HepG2 (cell line): ENCODE data around the gene MAPRE3. TPM values are rescaled to one million over a fixed set of nuclear protein-coding genes. Genes with fewer than 3 reads are reported as not detected.

ENCODE experiments used
- ATAC-seq: fragments of 200-7000 bp; cut with Tn5 transposase; 3 replicates; pipeline ENCODE4 v1.9.1; 2020; ENCODE audit warnings: mild to moderate bottlenecking, moderate library complexity
- BruUV-seq: library from RNA; stranded (reverse); fragments of 400-500 nt; replicated peaks from 2 replicates; lab custom pipeline; 2021; lab: Mats Ljungman, UMichigan
- CTCF ChIA-PET: fragments of 300-600 bp; formaldehyde crosslinking; extraction: SDS; loops from one replicate; lab custom pipeline; 2021; ENCODE audit warnings: low total read pairs, inconsistent platforms, low intra/inter-chr PET ratio; lab: Yijun Ruan, JAX
- POLR2A ChIA-PET: fragments of 350-600 bp; sonication (Branson Sonifier 250); formaldehyde crosslinking; loops from one replicate; lab custom pipeline; 2020; ENCODE audit warnings: antibody characterized with exemption, inconsistent platforms; lab: Yijun Ruan, JAX
- DNase-seq: peaks from one replicate; pipeline ENCODE4 v3.0.0-alpha.2; 2015; ENCODE audit warnings: low spot score
- FAIRE-seq: peaks from 3 replicates; lab custom pipeline; 2011; peaks lifted over from hg19 to GRCh38; lab: Jason Lieb, UNC
- H2AFZ ChIP-seq: one replicate; pipeline ENCODE4 v1.6.1; 2011; ENCODE audit warnings: low read length, inconsistent platforms
- H3K27ac ChIP-seq: fragments of 300-600 bp; 3 replicates; pipeline ENCODE4 v1.8.0; 2011; ENCODE audit warnings: mixed run types, mild to moderate bottlenecking, mixed read lengths, low read length, inconsistent platforms; ENCODE audit not compliant: insufficient read depth; ENCODE audit errors: extremely low read length
- H3K27me3 ChIP-seq, 2 experiments: fragments of 200-600 bp in 1 of 2; 2 replicates in 1 of 2; 3 replicates in 1 of 2; pipeline versions ENCODE4 v1.6.0 to v1.8.0; 2011; ENCODE audit warnings: low read length in 2 of 2, mild to moderate bottlenecking in 2 of 2, moderate library complexity in 2 of 2, inconsistent platforms in 1 of 2; ENCODE audit not compliant: insufficient read depth in 2 of 2, control insufficient read depth in 1 of 2
- H3K36me3 ChIP-seq, 2 experiments: fragments of 200-600 bp in 1 of 2; replicated peaks in 1 of 2; 2 replicates in 1 of 2; 3 replicates in 1 of 2; pipeline versions ENCODE4 v1.5.1 to v1.8.0; 2011; ENCODE audit warnings: low read length in 2 of 2, inconsistent platforms in 1 of 2; ENCODE audit not compliant: insufficient read depth in 2 of 2, control insufficient read depth in 1 of 2
- H3K4me1 ChIP-seq: 2 replicates; pipeline ENCODE4 v1.5.1; 2012; ENCODE audit warnings: low read length, inconsistent platforms; ENCODE audit not compliant: insufficient read depth
- H3K4me2 ChIP-seq: 2 replicates; pipeline ENCODE4 v1.6.0; 2011; ENCODE audit warnings: low read depth, low read length, inconsistent platforms
- H3K4me3 ChIP-seq, 3 experiments: fragments of 200-600 bp in 1 of 3; sonication (generic), shearing (Covaris generic) in 1 of 3; replicated peaks in 1 of 3; 2 replicates each; pipeline ENCODE4 v1.5.1; 2011 to 2016; ENCODE audit warnings: low read length in 3 of 3, inconsistent platforms in 2 of 3, low read depth in 2 of 3, mild to moderate bottlenecking in 2 of 3, control low read depth in 1 of 3, mixed read lengths in 1 of 3; ENCODE audit not compliant: insufficient read depth in 1 of 3
- H3K79me2 ChIP-seq: one replicate; pipeline ENCODE4 v1.6.1; 2011; ENCODE audit warnings: low read length, inconsistent platforms; ENCODE audit not compliant: insufficient read depth
- H3K9ac ChIP-seq: 2 replicates; pipeline ENCODE4 v1.6.0; 2011; ENCODE audit warnings: mild to moderate bottlenecking, low read depth, low read length, inconsistent platforms; ENCODE audit not compliant: insufficient read depth
- H3K9me3 ChIP-seq: 2 replicates; pipeline ENCODE4 v1.5.1; 2012; ENCODE audit warnings: mild to moderate bottlenecking, low read length
- H4K20me1 ChIP-seq: 2 replicates; pipeline ENCODE4 v1.6.0; 2011; ENCODE audit warnings: inconsistent platforms, mild to moderate bottlenecking, low read length, moderate library complexity; ENCODE audit not compliant: insufficient read depth
- ARID2 ChIP-seq: sonication (generic); formaldehyde crosslinking; IDR thresholded peaks from 2 replicates; pipeline ENCODE4 v1.8.1; 2022; ENCODE audit warnings: mild to moderate bottlenecking, missing genetic modification reagents, borderline replicate concordance
- CBFB ChIP-seq: sonication (generic); formaldehyde crosslinking; IDR thresholded peaks from 2 replicates; pipeline ENCODE4 v1.4.0; 2020; ENCODE audit warnings: missing genetic modification reagents
- CEBPB ChIP-seq: IDR thresholded peaks from 2 replicates; pipeline ENCODE4 v1.6.1; 2011; ENCODE audit warnings: low read depth, low read length, improper control_type of control experiment, borderline replicate concordance
- NFIB ChIP-seq: sonication (generic); formaldehyde crosslinking; IDR thresholded peaks from 2 replicates; pipeline ENCODE4 v1.9.0; 2021; ENCODE audit warnings: missing genetic modification reagents, mild to moderate bottlenecking, borderline replicate concordance
- ZBTB7A ChIP-seq: sonication (generic); formaldehyde crosslinking; IDR thresholded peaks from 2 replicates; pipeline ENCODE4 v1.8.0; 2022; ENCODE audit warnings: mild to moderate bottlenecking, missing genetic modification reagents
- ZNF672 ChIP-seq: sonication (generic); formaldehyde crosslinking; IDR thresholded peaks from 2 replicates; pipeline ENCODE4 v1.8.1; 2022; ENCODE audit warnings: missing genetic modification reagents
- ZSCAN30 ChIP-seq: sonication (generic); formaldehyde crosslinking; IDR thresholded peaks from 2 replicates; pipeline ENCODE4 v1.5.0; 2020; ENCODE audit warnings: mild to moderate bottlenecking, missing genetic modification reagents
- WGBS: methylation state at CpG from one replicate; pipeline ENCODE4 v1.1.6; 2017; ENCODE audit warnings: low lambda C conversion rate; 5-methylcytosine and 5-hydroxymethylcytosine counted together
- in situ Hi-C: cut with HindIII; loops from 2 replicates; pipeline ENCODE4 v1.10.0; 2017; ENCODE audit warnings: low pct_unique_long_range_greater_than_20kb; ENCODE audit not compliant: extremely low pct_ligation_motif_present
- intact Hi-C: fragments of 100-400 bp; cut with micrococcal nuclease; formaldehyde crosslinking; loops from one replicate; pipeline ENCODE4 v1.10.0; 2022; ENCODE audit not compliant: unreplicated experiment
- polyA plus RNA-seq, 8 experiments: library from polyadenylated mRNA; depleted of rRNA in 3 of 8; stranded (reverse) in 7 of 8; unstranded in 1 of 8; fragments of >200 nt; fragmentation: Illumina TruSeq in 4 of 8; extraction: Trizol in 4 of 8; gene quantifications; 2 replicates each; pipeline versions ENCODE4 v1.2.1 to v1.2.3, GENCODE V29; 2011 to 2016; ENCODE audit warnings: low read depth in 4 of 8, missing spikeins in 1 of 8, mixed read lengths in 1 of 8; ENCODE audit not compliant: insufficient read depth in 1 of 8
- total RNA-seq, 5 experiments: library from RNA; depleted of rRNA; stranded (reverse); fragments of >200 nt; fragmentation: Illumina TruSeq; extraction: Trizol; gene quantifications; 2 replicates each; pipeline ENCODE4 v1.2.3, GENCODE V29; 2016; ENCODE audit warnings: low read depth in 1 of 5

Gene MAPRE3
- total and polyA plus RNA-seq, 2 of the 13 experiments (the other 11 are each of a cell fraction or from before 2014, with no cell fraction given) = 0.31 to 0.91 TPM

GRCh38 chr2:27025281-27025800 is 54.9 kb downstream of the MAPRE3 start:
- CTCF ChIA-PET = no interaction called here
- TF ChIP-seq ZNF672 (CRISPR knock-in tag) (no peak), CBFB (CRISPR knock-in tag) (no peak), ARID2 (CRISPR knock-in tag) (no peak), NFIB (peak; percentile 23; the same call in 1 of the 2 replicates)
- TF ChIP-seq, all 625 proteins: peak for 1
- H3K27ac ChIP-seq = no peak overlapping the region
- no peak overlapping the region for H3K9ac ChIP-seq
- H4K20me1 ChIP-seq = no peaks in the 10 kb centered on the region
- DNase-seq (no peak), ATAC-seq (no peak), FAIRE-seq (no peak)
- peaks cover 3 to 20% of the 10 kb centered on the region in 2 experiments; a peak in 4 of 5 replicates for H3K36me3 ChIP-seq
- no peak overlapping the region for H3K4me2 ChIP-seq
- WGBS = 95% methylated on average over 11 of the region's 13 CpGs
- intact Hi-C loops (no loop called here), in situ Hi-C loops (no loop called here)
- H3K27me3 ChIP-seq = no peaks in the 10 kb centered on the region
- H3K79me2 ChIP-seq = peaks cover under 1% of the 10 kb centered on the region
- no peak overlapping the region for H3K4me3 ChIP-seq
- peaks cover 33% of the 10 kb centered on the region for H3K4me1 ChIP-seq
- no TSS peak for BruUV-seq
- POLR2A ChIA-PET = no interaction called here
- no peak overlapping the region for H2AFZ ChIP-seq
- H3K9me3 ChIP-seq = no peaks in the 10 kb centered on the region

DNA sequence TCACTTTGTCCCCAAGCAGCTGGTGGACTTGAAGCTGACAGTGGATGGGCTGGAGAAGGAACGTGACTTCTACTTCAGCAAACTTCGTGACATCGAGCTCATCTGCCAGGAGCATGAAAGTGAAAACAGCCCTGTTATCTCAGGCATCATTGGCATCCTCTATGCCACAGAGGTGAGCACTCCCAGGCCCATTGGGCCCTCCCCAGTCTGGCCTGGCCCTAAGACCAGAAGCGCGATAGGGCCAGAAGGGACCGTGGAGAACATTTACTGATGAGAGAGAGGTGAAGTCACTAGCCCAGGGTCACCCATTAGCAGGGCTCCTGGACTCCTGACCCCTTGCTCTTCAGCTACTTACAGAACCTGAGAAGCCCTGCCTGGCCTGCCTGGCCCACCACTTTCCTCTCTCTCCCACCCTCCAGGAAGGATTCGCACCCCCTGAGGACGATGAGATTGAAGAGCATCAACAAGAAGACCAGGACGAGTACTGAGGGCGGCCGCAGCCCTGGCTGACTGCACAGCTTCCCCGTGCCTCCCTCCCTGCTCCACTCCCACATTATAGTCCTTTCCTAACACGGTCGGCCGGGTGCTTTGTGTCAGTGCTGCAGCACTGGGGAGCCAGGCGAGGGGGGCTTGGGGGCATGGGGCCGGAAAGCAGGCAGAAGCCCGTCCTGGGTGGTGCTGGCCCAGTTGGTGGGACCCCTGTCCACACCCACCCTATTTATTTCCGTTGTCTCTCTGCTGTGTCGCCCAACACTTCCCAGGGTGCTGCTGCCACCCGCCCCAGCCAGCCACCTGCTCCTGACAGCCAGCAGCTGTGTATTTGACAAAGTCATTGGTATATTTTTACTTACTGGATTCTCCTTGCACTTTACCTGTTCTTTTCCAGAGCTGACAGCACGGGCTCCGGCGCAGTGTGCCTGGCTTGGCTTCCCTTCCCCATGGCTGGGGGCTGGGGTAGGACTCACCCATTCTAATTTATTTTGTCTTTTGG is 55.7 kb downstream of the MAPRE3 start:
- 96% methylated on average over 24 of the region's 24 CpGs for WGBS
- Histone ChIP-seq H3K36me3 (peaks cover 3 to 20% of the 10 kb centered on the region in 2 experiments; a peak in 4 of 5 replicates), H4K20me1 (no peaks in the 10 kb centered on the region), H3K9me3 (no peaks in the 10 kb centered on the region), H3K4me3 (no peak overlapping the region), H3K79me2 (peaks cover 3% of the 10 kb centered on the region), H3K27ac (no peak overlapping the region), H3K4me2 (no peak overlapping the region), H3K27me3 (no peaks in the 10 kb centered on the region), H3K9ac (no peak overlapping the region), H2AFZ (no peak overlapping the region), H3K4me1 (peaks cover 33% of the 10 kb centered on the region)
- FAIRE-seq (no peak), DNase-seq (no peak), ATAC-seq (no peak)
- ChIA-PET POLR2A (no interaction called here), CTCF (no interaction called here)
- TF ChIP-seq CEBPB (no peak), ZBTB7A (peak; percentile 33; the same call in 1 of the 2 replicates), ZSCAN30 (CRISPR knock-in tag) (no peak)
- in situ Hi-C loops (no loop called here), intact Hi-C loops (no loop called here)
- no TSS peak for BruUV-seq
